Gastroesophageal sphincter (tissue), 4 donors: ENCODE data around the gene DIO1. TPM values are rescaled to one million over a fixed set of nuclear protein-coding genes. Genes with fewer than 3 reads are reported as not detected.
"Not testable (repeated sequence)": the region's sequence is repeated elsewhere in the genome, so short reads cannot be mapped to it uniquely, and the experiment has no call there.

ENCODE experiments used
- ATAC-seq: fragments of 150-250 bp; one replicate; pipeline ENCODE4 v1.9.1; 2016; ENCODE audit warnings: mild to moderate bottlenecking, moderate library complexity
- H3K27ac ChIP-seq, 4 donors: fragments of 200-600 bp; sonication (generic) in 3 of 4; 1 replicate in 3 of 4; 2 replicates in 1 of 4; pipeline ENCODE4 v1.5.1; 2016 to 2019
- H3K27me3 ChIP-seq: fragments of 200-600 bp; sonication (generic); one replicate; pipeline ENCODE4 v1.5.1; 2019
- H3K36me3 ChIP-seq, 2 donors: fragments of 200-600 bp; sonication (generic); one replicate each; pipeline ENCODE4 v1.5.1; 2019; ENCODE audit warnings: control low read depth in 1 of 2
- H3K4me1 ChIP-seq, 3 donors: fragments of 200-600 bp; sonication (generic); 1 replicate in 2 of 3; 2 replicates in 1 of 3; pipeline ENCODE4 v1.5.1; 2016 to 2019; ENCODE audit warnings: control low read depth in 2 of 3
- H3K4me3 ChIP-seq, 2 donors: fragments of 200-600 bp; sonication (generic); one replicate each; pipeline ENCODE4 v1.5.1; 2019; ENCODE audit warnings: mild to moderate bottlenecking in 1 of 2, moderate library complexity in 1 of 2
- H3K9me3 ChIP-seq, 3 donors: fragments of 200-600 bp; sonication (generic); one replicate each; pipeline ENCODE4 v1.5.1; 2017 to 2019; ENCODE audit warnings: control low read depth in 2 of 3
- EP300 ChIP-seq: sonication (generic); formaldehyde crosslinking; IDR thresholded peaks from one replicate; pipeline ENCODE4 v1.6.1; 2017; ENCODE audit warnings: antibody characterized with exemption, mild to moderate bottlenecking
- POLR2A ChIP-seq, 2 donors: fragments of 450-650 bp; IDR thresholded peaks; one replicate each; pipeline ENCODE4 v1.6.1; 2017; ENCODE audit warnings: antibody characterized with exemption in 2 of 2, mild to moderate bottlenecking in 2 of 2, moderate library complexity in 1 of 2
- POLR2AphosphoS5 ChIP-seq: sonication (generic); formaldehyde crosslinking; IDR thresholded peaks from one replicate; pipeline ENCODE4 v1.6.1; 2017; ENCODE audit warnings: antibody characterized with exemption
- WGBS, 2 donors: methylation state at CpG; one replicate each; pipeline ENCODE4 v1.1.5; 2018; ENCODE audit warnings: low coverage in 1 of 2; 5-methylcytosine and 5-hydroxymethylcytosine counted together
- total RNA-seq, 4 donors: library from RNA; depleted of rRNA; stranded (reverse); fragments of >200 nt; gene quantifications; one replicate each; pipeline ENCODE4 v1.1.0, GENCODE V29; 2016
- TF ChIP-seq, protein P1 (sequence below), 4 experiments: fragments of 200-600 bp in 2 of 4; fragments of 450-650 bp in 2 of 4; sonication (generic) in 1 of 4; IDR thresholded peaks; one replicate each; pipeline ENCODE4 v1.5.1; 2017 to 2019; ENCODE audit warnings: antibody characterized with exemption in 4 of 4, mild to moderate bottlenecking in 2 of 4, moderate library complexity in 2 of 4

The DIO1 gene
- total RNA-seq, 4 donors from 2014 or later: not detected

DNA sequence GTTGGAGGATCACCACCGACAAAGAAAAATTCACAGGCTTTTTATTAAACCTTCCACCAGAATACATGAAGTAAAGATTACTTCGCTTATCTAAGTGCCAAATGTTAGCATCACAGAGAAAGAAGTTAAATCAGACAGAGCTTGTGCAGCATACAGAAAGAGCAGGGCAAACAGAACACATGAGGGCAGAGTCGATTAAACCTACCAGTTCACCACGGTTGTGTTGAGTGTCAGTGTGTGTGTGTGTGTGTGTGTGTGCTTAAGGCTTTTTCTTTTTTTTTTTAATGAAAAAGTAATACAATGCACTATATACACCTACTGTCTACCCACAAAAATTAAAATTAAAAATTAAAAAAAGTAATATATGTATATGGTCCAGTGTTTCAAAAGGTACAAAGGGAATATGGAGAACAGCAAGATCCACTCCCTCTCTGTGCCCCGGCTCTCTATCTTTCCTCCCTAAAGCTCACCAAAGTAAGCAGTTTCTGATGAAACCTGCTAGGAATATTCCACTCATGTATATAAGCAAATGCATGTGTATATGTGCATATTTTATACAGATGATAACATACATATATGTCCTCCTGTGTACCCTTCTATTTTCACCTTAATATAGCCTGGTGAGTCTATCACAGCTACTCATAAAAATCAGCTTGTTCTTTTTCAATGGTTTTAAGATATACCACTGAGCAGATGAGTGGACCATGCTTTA is 22.1 kb upstream of the DIO1 start:
- Histone ChIP-seq H3K9me3 (no peaks in the 10 kb centered on the region), H3K4me1 (no peaks in the 10 kb centered on the region), H3K36me3 (peaks cover 3 to 96% of the 10 kb centered on the region in 2 donors), H3K4me3 (no peak overlapping the region), H3K27me3 (no peaks in the 10 kb centered on the region), H3K27ac (no peak overlapping the region)
- 53 to 70% methylated on average over 5 of the region's 5 CpGs for WGBS, 2 donors
- ATAC-seq: no peak
- TF ChIP-seq EP300 (no peak), POLR2AphosphoS5 (no peak), POLR2A (IDR thresholded peaks at IDR 0.05) (no peak)
- TF ChIP-seq, protein P1, sequence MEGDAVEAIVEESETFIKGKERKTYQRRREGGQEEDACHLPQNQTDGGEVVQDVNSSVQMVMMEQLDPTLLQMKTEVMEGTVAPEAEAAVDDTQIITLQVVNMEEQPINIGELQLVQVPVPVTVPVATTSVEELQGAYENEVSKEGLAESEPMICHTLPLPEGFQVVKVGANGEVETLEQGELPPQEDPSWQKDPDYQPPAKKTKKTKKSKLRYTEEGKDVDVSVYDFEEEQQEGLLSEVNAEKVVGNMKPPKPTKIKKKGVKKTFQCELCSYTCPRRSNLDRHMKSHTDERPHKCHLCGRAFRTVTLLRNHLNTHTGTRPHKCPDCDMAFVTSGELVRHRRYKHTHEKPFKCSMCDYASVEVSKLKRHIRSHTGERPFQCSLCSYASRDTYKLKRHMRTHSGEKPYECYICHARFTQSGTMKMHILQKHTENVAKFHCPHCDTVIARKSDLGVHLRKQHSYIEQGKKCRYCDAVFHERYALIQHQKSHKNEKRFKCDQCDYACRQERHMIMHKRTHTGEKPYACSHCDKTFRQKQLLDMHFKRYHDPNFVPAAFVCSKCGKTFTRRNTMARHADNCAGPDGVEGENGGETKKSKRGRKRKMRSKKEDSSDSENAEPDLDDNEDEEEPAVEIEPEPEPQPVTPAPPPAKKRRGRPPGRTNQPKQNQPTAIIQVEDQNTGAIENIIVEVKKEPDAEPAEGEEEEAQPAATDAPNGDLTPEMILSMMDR (IDR thresholded peaks at IDR 0.05): no peak

DNA sequence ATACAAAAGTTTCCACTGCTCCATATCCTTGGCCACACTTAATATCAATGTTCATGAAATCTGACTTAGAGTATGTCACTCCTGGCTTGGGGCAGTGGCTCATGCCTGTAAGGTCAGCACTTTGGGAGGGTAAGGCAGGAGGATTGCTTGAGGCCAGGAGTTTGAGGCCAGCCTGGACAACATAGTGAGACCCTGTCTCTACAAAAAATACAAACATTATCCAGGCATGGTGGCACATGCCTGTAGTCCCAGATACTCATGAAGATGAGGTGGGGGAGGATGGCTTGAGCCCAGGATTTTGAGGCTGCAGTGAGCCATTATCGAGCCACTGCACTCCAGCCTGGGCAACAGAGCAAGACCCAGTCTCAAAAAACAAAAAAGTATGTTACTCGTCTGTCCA is 18.8 kb upstream of the DIO1 start:
- H3K4me1 ChIP-seq, H3K9me3 ChIP-seq, ATAC-seq, H3K27me3 ChIP-seq, H3K4me3 ChIP-seq, H3K27ac ChIP-seq: not testable (repeated sequence)
- WGBS, 2 donors: 100% methylated on average over 1 to 2 of the region's 2 CpGs
- peaks cover 8 to 94% of the 10 kb centered on the region in 2 donors for H3K36me3 ChIP-seq

DNA sequence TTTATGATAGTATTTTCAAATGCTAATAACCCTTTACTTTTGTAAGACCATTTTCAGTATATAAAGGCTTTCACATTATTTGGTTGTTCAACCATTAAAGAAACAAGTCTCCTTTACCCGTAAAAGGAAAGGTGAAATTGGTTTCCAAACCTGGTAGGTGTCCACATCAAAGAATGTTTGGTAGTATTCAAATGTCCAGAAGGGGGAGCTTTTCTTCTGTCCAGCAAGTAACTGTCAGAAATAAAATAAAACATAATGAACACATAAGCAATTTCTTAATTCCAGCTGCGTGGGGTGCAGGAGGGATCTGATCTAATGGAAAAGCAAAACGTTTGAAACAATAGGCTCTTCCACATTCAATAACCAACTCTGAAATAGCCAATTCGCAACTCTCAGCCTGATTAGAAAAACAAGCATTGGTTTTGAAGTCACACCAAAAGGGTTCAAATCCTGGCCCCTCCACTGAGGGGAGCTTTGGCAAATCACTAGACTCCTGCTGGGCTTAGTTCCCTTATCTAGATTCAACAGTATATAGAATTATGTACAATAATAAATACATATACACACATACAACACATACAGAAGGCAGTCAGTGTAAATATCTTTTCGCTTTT is 15.4 kb upstream of the DIO1 start:
- WGBS, 2 donors: 31 to 38% methylated on average over 5 of the region's 5 CpGs
- no peaks in the 10 kb centered on the region for H3K9me3 ChIP-seq
- H3K27me3 ChIP-seq: no peaks in the 10 kb centered on the region
- peaks cover 4 to 84% of the 10 kb centered on the region in 2 donors for H3K36me3 ChIP-seq
- peaks cover 0 to 5% (median 0%) of the 10 kb centered on the region in 3 donors for H3K4me1 ChIP-seq
- no peak overlapping the region for H3K4me3 ChIP-seq
- no peak overlapping the region for H3K27ac ChIP-seq
- no peak for ATAC-seq
- TF ChIP-seq POLR2AphosphoS5: no peak
- TF ChIP-seq, protein P1 (IDR thresholded peaks at IDR 0.05): peak; percentile 34 to 64 (median 60)

DNA sequence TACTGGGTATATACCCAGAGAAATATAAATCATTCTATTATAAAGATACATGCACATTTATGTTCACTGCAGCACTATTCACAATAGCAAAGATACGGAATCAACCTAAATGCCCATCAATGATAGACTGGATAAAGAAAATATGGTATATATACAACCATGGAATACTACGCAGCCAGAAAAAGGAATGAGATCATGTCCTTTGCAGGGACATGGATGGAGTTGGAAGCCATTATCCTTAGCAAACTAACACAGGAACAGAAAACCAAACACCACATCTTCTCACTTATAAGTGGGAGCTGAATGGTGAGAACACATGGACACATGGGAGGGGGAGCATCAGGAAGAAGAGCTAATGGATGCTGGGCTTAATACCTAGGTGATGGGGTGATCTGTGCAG is 12.1 kb upstream of the DIO1 start:
- 95 to 100% methylated on average over 2 of the region's 2 CpGs for WGBS, 2 donors
- not testable (repeated sequence) for H3K4me1 ChIP-seq, H3K9me3 ChIP-seq, H3K27ac ChIP-seq, H3K4me3 ChIP-seq, ATAC-seq, H3K27me3 ChIP-seq
- H3K36me3 ChIP-seq: peaks cover 4 to 79% of the 10 kb centered on the region in 2 donors

DNA sequence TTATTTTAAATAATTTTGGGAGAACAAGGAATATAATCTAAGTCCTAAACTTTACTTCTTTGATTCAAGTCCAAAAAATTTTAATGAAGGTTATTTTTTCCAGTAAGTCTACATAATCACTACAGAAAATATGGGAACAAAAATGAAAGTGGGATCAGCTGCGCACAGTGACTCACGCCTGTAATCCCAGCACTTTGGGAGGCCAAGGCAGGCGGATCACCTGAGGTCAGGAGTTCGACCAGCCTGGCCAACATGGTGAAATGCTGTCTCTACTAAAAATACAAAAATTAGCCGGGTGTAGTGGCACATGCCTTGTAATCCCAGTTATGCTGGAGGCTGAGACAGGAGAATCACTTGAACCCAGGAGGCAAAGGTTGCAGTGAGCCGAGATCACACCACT is 10.4 kb upstream of the DIO1 start:
- H3K9me3 ChIP-seq, H3K27ac ChIP-seq, H3K4me3 ChIP-seq: not testable (repeated sequence)

DNA sequence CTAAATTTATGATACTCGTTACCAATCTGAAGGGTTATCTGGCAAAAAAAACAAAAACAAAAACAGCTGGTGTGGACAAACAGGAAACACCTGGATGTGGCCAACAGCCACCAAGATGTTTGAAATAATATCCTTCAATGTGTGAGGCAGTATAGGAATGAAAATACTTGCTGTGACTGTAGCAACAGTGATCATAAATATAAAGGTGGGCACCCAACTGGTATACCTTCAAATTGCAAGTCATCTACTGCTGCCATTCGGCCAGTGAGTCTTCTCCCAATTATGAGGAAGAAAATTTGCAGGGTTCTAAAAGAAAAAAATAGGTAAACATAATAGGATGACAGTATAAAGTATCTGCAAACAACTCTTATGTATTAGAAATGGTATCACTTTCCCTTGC is 5.3 kb upstream of the DIO1 start:
- Histone ChIP-seq H3K9me3 (no peaks in the 10 kb centered on the region), H3K36me3 (peaks cover 0 to 42% of the 10 kb centered on the region in 2 donors), H3K4me3 (peak overlapping the region in 1 of 2 donors; percentile 79), H3K4me1 (peaks cover 0 to 30% (median 7%) of the 10 kb centered on the region in 3 donors), H3K27me3 (no peaks in the 10 kb centered on the region), H3K27ac (peak overlapping the region in 3 of 4 donors; percentile 82 to 88 (median 82))
- WGBS, 2 donors: 53 to 63% methylated on average over 2 of the region's 2 CpGs
- TF ChIP-seq, protein P1 (IDR thresholded peaks at IDR 0.05): no peak
- TF ChIP-seq POLR2AphosphoS5: no peak
- TF ChIP-seq POLR2A (IDR thresholded peaks at IDR 0.05): no peak
- no peak for TF ChIP-seq EP300
- no peak for ATAC-seq

More for the DNA sequence above, 10.4 kb upstream of the DIO1 start:
- ATAC-seq, H3K27me3 ChIP-seq: not testable (repeated sequence)
- H3K4me1 ChIP-seq: peaks cover 0 to 16% (median 0%) of the 10 kb centered on the region in 3 donors
- 92 to 94% methylated on average over 6 of the region's 6 CpGs for WGBS, 2 donors
- H3K36me3 ChIP-seq: peaks cover 0 to 77% of the 10 kb centered on the region in 2 donors
